GM19239 (cell line): ENCODE measurements around the gene TAB3.

Experiments used
- DNase-seq: peaks from one replicate; pipeline ENCODE4 v3.0.0; 2011; ENCODE audit warnings: low spot score; ENCODE audit not compliant: insufficient read length
- FAIRE-seq: peaks from 2 replicates; lab custom pipeline; 2011; peaks lifted over from hg19 to GRCh38; lab: Jason Lieb, UNC

Gene TAB3

GRCh38 chrX:30889147-30890140, at the start of gene TAB3:
TSS of gene TAB3 (minus strand) at chrX:30889254. CDS start at chrX:30859588, 29,666 bp downstream.
- FAIRE-seq (peak; percentile 97), DNase-seq (peak; percentile 58)

GRCh38 chrX:30938295-30938694, 49.2 kb upstream of the TAB3 start:
- DNase-seq (no peak), FAIRE-seq (no peak)

GRCh38 chrX:30935985-30936384, 46.9 kb upstream of the TAB3 start:
- DNase-seq (no peak), FAIRE-seq (no peak)

GRCh38 chrX:30931920-30932319, 42.9 kb upstream of the TAB3 start:
- FAIRE-seq (no peak), DNase-seq (no peak)

GRCh38 chrX:30930679-30931078, 41.6 kb upstream of the TAB3 start:
- DNase-seq = no peak
- no peak for FAIRE-seq

GRCh38 chrX:30930143-30930542, 41.1 kb upstream of the TAB3 start:
- DNase-seq = no peak
- no peak for FAIRE-seq

- no peak for DNase-seq
Observed at GRCh38 chrX:30920271-30920670, 31.2 kb upstream of the TAB3 start.

GRCh38 chrX:30918480-30918879, 29.4 kb upstream of the TAB3 start:
- DNase-seq = no peak
- FAIRE-seq = no peak

More at GRCh38 chrX:30920271-30920670, 31.2 kb upstream of the TAB3 start:
- no peak for FAIRE-seq

GRCh38 chrX:30913492-30913891, 24.4 kb upstream of the TAB3 start:
- no peak for DNase-seq

GRCh38 chrX:30910124-30910860, 21.2 kb upstream of the TAB3 start:
- DNase-seq (no peak), FAIRE-seq (peak; percentile 8)

More at GRCh38 chrX:30913492-30913891, 24.4 kb upstream of the TAB3 start:
- no peak for FAIRE-seq

- DNase-seq (no peak), FAIRE-seq (no peak)
Observed at GRCh38 chrX:30906726-30907125, 17.7 kb upstream of the TAB3 start.

- FAIRE-seq = no peak
- DNase-seq = no peak
Observed at GRCh38 chrX:30905321-30905720, 16.3 kb upstream of the TAB3 start.

GRCh38 chrX:30904632-30905031, 15.6 kb upstream of the TAB3 start:
- DNase-seq (no peak), FAIRE-seq (no peak)

GRCh38 chrX:30904186-30904585, 15.1 kb upstream of the TAB3 start:
- DNase-seq (no peak), FAIRE-seq (no peak)

GRCh38 chrX:30900227-30900626, 11.2 kb upstream of the TAB3 start:
- no peak for DNase-seq
- peak; percentile 82 for FAIRE-seq

GRCh38 chrX:30898886-30899285, 9.8 kb upstream of the TAB3 start:
- DNase-seq = no peak
- no peak for FAIRE-seq

GRCh38 chrX:30895370-30895769, 6.3 kb upstream of the TAB3 start:
- DNase-seq = no peak
- no peak for FAIRE-seq

GRCh38 chrX:30893206-30893605, 4.2 kb upstream of the TAB3 start:
- DNase-seq = no peak

GRCh38 chrX:30892591-30892990, 3.5 kb upstream of the TAB3 start:
- DNase-seq (no peak), FAIRE-seq (no peak)

More at GRCh38 chrX:30893206-30893605, 4.2 kb upstream of the TAB3 start:
- FAIRE-seq = no peak

GRCh38 chrX:30888526-30889146, 418 bp downstream of the TAB3 start:
- FAIRE-seq = peak; percentile 61

GRCh38 chrX:30887721-30888120, 1.3 kb downstream of the TAB3 start:
- DNase-seq (no peak), FAIRE-seq (no peak)

More at GRCh38 chrX:30888526-30889146, 418 bp downstream of the TAB3 start:
- peak; percentile 0 for DNase-seq
